Rectal smooth muscle tissue (tissue), 1 donor: ENCODE measurements around the gene PGK2.
"Not testable (repeated sequence)": the region's sequence is repeated elsewhere in the genome, so short reads cannot be mapped to it uniquely, and the experiment has no call there.

Experiments
- H3K27ac ChIP-seq: one replicate; pipeline ENCODE4 v1.7.0; 2013; ENCODE audit warnings: low read depth, low read length, inconsistent platforms
- H3K27me3 ChIP-seq: one replicate; pipeline ENCODE4 v1.7.0; 2013; ENCODE audit warnings: low read length; ENCODE audit not compliant: control insufficient read depth, insufficient read depth
- H3K36me3 ChIP-seq: one replicate; pipeline ENCODE4 v1.7.0; 2013; ENCODE audit warnings: low read length; ENCODE audit not compliant: control insufficient read depth, insufficient read depth
- H3K4me1 ChIP-seq: one replicate; pipeline ENCODE4 v1.7.0; 2013; ENCODE audit warnings: low read length; ENCODE audit not compliant: control insufficient read depth, insufficient read depth
- H3K4me3 ChIP-seq: one replicate; pipeline ENCODE4 v1.7.0; 2013; ENCODE audit warnings: low read length
- H3K9ac ChIP-seq: one replicate; pipeline ENCODE4 v1.7.0; 2013; ENCODE audit warnings: low read length

PGK2 gene

GRCh38 chr6:49787176-49787575, at the start of gene PGK2:
Gene PGK2, minus strand, starts transcription at chr6:49787285. Its CDS starts 98 bp downstream, at chr6:49787187.
- H3K36me3 ChIP-seq: no peaks in the 10 kb centered on the region
- H3K27ac ChIP-seq: no peak within 1 kb of the TSS
- no peaks in the 10 kb centered on the region for H3K4me1 ChIP-seq
- no peaks in the 10 kb centered on the region for H3K27me3 ChIP-seq
- H3K4me3 ChIP-seq: no peak within 1 kb of the TSS
- no peak within 1 kb of the TSS for H3K9ac ChIP-seq

DNA sequence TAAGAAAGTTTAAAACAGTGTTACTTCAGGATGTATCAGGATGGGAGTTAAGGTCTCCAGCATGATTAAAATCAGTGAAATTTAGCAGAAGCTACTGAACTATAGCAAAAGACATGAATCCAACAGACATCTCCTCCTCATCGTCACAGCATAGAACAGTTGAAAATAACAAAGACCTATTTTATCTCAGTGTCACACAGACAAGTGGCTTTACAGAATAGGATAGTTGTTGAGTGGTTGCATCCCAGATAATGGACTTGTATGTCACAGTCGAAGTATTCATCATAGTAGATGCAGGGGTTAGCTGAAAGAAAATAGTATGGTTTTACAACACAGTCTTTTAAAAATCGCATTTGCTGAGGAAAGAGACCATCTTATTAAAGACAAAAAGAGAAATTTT, 48.1 kb upstream of the PGK2 start:
- Histone ChIP-seq H3K4me3 (no peak overlapping the region), H3K27me3 (no peaks in the 10 kb centered on the region), H3K9ac (no peak overlapping the region), H3K36me3 (no peaks in the 10 kb centered on the region), H3K27ac (no peak overlapping the region), H3K4me1 (no peaks in the 10 kb centered on the region)

DNA sequence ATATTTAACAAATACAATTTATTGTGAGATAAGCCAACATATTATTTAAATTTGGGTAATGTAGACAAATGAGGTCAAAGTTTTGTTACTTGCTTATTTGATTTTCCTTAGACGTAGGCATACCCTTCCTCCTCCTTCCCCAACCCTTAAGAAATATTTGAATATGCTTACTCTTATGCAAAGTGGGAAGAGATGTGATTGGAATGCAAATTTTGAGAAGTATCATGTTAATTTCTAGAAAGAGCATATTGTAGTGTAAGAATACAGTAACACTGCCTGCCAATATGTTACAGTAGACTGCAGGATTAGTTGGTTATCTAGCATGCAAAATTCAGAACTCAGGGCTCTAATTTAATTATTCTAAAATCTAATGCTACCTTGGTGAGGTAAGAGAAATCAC, 46.3 kb upstream of the PGK2 start:
- H3K9ac ChIP-seq: no peak overlapping the region
- H3K36me3 ChIP-seq: no peaks in the 10 kb centered on the region
- H3K27ac ChIP-seq: no peak overlapping the region
- H3K4me3 ChIP-seq: no peak overlapping the region
- H3K27me3 ChIP-seq: no peaks in the 10 kb centered on the region
- H3K4me1 ChIP-seq: no peaks in the 10 kb centered on the region

GRCh38 chr6:49826743-49827406, 39.8 kb upstream of the PGK2 start:
- Histone ChIP-seq H3K27ac (no peak overlapping the region), H3K36me3 (no peaks in the 10 kb centered on the region), H3K9ac (no peak overlapping the region), H3K27me3 (no peaks in the 10 kb centered on the region), H3K4me3 (no peak overlapping the region), H3K4me1 (no peaks in the 10 kb centered on the region)

- Histone ChIP-seq H3K27ac (no peak overlapping the region), H3K36me3 (no peaks in the 10 kb centered on the region), H3K4me3 (no peak overlapping the region), H3K4me1 (no peaks in the 10 kb centered on the region), H3K9ac (no peak overlapping the region), H3K27me3 (no peaks in the 10 kb centered on the region)
Observed at GRCh38 chr6:49815166-49815565, 28.1 kb upstream of the PGK2 start.

- Histone ChIP-seq H3K27ac (no peak overlapping the region), H3K27me3 (no peaks in the 10 kb centered on the region), H3K4me1 (no peaks in the 10 kb centered on the region), H3K36me3 (no peaks in the 10 kb centered on the region), H3K9ac (no peak overlapping the region), H3K4me3 (no peak overlapping the region)
Observed at GRCh38 chr6:49813248-49813647, 26.2 kb upstream of the PGK2 start.

GRCh38 chr6:49806145-49806544, 19.1 kb upstream of the PGK2 start:
- H3K27me3 ChIP-seq: no peaks in the 10 kb centered on the region

GRCh38 chr6:49805246-49805645, 18.2 kb upstream of the PGK2 start:
- H3K27ac ChIP-seq: no peak overlapping the region
- no peaks in the 10 kb centered on the region for H3K27me3 ChIP-seq
- H3K4me1 ChIP-seq: no peaks in the 10 kb centered on the region
- H3K9ac ChIP-seq: no peak overlapping the region
- no peaks in the 10 kb centered on the region for H3K36me3 ChIP-seq
- H3K4me3 ChIP-seq: no peak overlapping the region

More at GRCh38 chr6:49806145-49806544, 19.1 kb upstream of the PGK2 start:
- no peak overlapping the region for H3K9ac ChIP-seq
- no peak overlapping the region for H3K4me3 ChIP-seq
- no peaks in the 10 kb centered on the region for H3K36me3 ChIP-seq
- H3K27ac ChIP-seq: no peak overlapping the region
- no peaks in the 10 kb centered on the region for H3K4me1 ChIP-seq

GRCh38 chr6:49801525-49801924, 14.4 kb upstream of the PGK2 start:
- Histone ChIP-seq H3K9ac (no peak overlapping the region), H3K4me1 (no peaks in the 10 kb centered on the region), H3K27me3 (no peaks in the 10 kb centered on the region), H3K27ac (no peak overlapping the region), H3K36me3 (no peaks in the 10 kb centered on the region), H3K4me3 (no peak overlapping the region)

- Histone ChIP-seq H3K4me1 (no peaks in the 10 kb centered on the region), H3K36me3 (no peaks in the 10 kb centered on the region), H3K9ac (no peak overlapping the region), H3K4me3 (no peak overlapping the region), H3K27ac (no peak overlapping the region), H3K27me3 (no peaks in the 10 kb centered on the region)
Observed at GRCh38 chr6:49799090-49799489, 12.0 kb upstream of the PGK2 start.

- not testable (repeated sequence) for H3K36me3 ChIP-seq, H3K27me3 ChIP-seq, H3K4me3 ChIP-seq, H3K9ac ChIP-seq, H3K27ac ChIP-seq, H3K4me1 ChIP-seq
Observed at GRCh38 chr6:49796842-49797455, 9.9 kb upstream of the PGK2 start.

DNA sequence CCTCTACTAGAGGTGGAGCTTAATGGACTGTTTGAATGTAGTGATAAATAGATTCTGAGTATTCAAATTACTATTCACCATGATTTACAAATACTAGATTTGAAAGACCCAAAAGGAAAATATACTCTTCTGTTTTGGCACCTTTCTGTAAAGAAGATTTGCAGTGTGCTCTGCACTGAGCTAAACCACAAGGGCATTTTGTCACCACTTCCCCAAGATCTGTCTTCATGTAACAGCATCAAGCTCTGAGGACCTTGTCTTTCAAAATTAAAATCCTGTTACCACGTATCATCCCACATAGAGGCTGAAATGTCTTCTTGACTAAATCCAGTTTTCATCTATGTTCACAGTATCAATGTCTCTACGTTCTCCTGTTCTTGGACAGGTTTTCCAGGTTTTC, 3.3 kb upstream of the PGK2 start:
- H3K9ac ChIP-seq: no peak overlapping the region
- H3K4me1 ChIP-seq: no peaks in the 10 kb centered on the region
- H3K27ac ChIP-seq: no peak overlapping the region
- H3K27me3 ChIP-seq: no peaks in the 10 kb centered on the region
- no peaks in the 10 kb centered on the region for H3K36me3 ChIP-seq
- no peak overlapping the region for H3K4me3 ChIP-seq

GRCh38 chr6:49784272-49784671, 2.8 kb downstream of the PGK2 start:
- no peak overlapping the region for H3K4me3 ChIP-seq
- H3K27me3 ChIP-seq: no peaks in the 10 kb centered on the region
- H3K4me1 ChIP-seq: no peaks in the 10 kb centered on the region
- no peak overlapping the region for H3K9ac ChIP-seq
- H3K27ac ChIP-seq: no peak overlapping the region
- H3K36me3 ChIP-seq: no peaks in the 10 kb centered on the region
